NCI-H2107 treated with DMSO at 0.1 percent for 48 hours (cell line): Measurements from ENCODE around the gene C4orf46.
"Not testable (repeated sequence)": the region's sequence is repeated elsewhere in the genome, so short reads cannot be mapped to it uniquely, and the experiment has no call there.

Experiments
- DNase-seq: peaks from one replicate; lab custom pipeline; 2025; ENCODE audit not compliant: unreplicated experiment; lab: John Stamatoyannopoulos, UW

C4orf46 gene

DNA sequence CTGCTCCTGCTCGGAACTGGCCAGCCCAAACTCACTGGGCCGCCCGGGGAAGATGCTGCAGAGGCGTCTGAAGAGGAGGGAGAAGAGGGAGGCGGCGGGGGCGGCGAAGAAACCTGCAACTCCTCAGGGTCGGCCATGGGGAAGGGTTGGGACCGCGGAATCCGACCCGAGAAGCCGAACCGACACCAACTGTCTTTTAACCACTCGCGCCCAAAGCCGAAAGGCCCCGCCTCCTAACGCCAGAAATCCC lies at the start of gene C4orf46:
TSS of gene C4orf46 (minus strand) at position 223 of the 250 bp plus-strand sequence. CDS start at position 137, 86 bp downstream.
- no peak for DNase-seq

DNA sequence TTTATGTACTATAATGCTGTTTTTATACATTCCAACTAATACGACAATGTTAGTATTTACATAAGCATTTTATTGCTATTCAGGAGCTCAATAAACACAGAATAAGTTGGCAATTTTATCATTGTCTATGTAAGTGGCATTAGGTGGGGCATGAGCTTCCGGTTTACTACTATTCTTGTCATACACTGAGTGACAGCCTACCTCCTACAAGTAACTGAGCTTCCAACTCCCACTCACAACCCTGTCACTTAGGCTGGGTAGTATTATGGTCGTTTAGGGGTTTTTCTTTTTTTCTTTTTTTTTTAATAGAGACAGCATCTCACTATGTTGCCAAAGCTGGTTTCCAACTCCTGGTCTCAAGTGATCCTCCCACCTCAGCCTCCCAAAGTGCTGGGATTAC lies 44.1 kb upstream of the C4orf46 start:
- no peak for DNase-seq

DNA sequence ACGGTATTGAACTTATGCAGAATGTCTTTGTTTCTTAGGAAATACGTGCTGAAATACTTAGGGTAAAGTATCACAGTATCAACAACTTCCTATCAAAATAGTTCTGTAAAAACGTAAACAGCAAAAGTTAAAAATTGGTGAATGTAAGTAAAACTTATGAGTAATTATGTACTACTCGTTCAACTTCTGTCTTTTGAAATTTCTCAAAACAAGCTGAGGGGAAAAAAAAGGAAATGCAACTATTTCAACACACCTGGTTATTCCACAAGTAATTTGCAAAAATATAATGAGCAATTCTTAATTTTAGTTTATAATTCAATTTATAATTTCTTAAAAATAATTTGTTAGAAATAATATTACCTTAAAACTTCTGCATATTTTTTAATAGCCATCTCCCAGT lies 43.2 kb upstream of the C4orf46 start:
- DNase-seq: no peak

GRCh38 chr4:158712622-158713021 lies 40.9 kb upstream of the C4orf46 start:
- DNase-seq: not testable (repeated sequence)

- DNase-seq: no peak
Observed at GRCh38 chr4:158710814-158711213, 39.1 kb upstream of the C4orf46 start.

- no peak for DNase-seq
Observed at GRCh38 chr4:158704274-158704673, 32.6 kb upstream of the C4orf46 start.

- DNase-seq: no peak
Observed at GRCh38 chr4:158688813-158689212, 17.1 kb upstream of the C4orf46 start.

- no peak for DNase-seq
Observed at GRCh38 chr4:158682066-158682465, 10.4 kb upstream of the C4orf46 start.

GRCh38 chr4:158681629-158682028 lies 9.9 kb upstream of the C4orf46 start:
- DNase-seq: no peak

GRCh38 chr4:158678767-158679166 lies 7.1 kb upstream of the C4orf46 start:
- DNase-seq: no peak

DNA sequence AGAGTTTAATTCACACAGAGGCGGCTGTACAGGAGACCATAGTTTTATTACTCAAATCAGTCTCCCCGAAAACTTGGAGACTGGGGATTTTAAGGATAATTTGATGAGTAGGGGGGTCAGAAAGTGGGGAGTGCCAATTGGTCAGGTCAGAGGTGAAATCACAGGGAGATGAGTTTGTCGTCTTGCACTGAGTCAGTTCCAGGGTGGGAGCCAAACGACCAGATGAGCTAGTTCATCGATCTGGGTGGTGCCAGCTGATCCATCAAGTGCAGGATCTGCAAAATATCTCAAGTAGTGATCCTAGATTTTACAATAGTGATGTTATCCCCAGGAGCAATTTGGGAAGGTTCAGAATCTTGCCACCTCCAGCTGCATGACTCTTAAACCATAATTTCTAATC lies 4.4 kb upstream of the C4orf46 start:
- no peak for DNase-seq

- no peak for DNase-seq
Observed at GRCh38 chr4:158673633-158674032, 1.9 kb upstream of the C4orf46 start.

GRCh38 chr4:158671915-158672806 lies 474 bp upstream of the C4orf46 start, which contains the start of gene ETFDH:
Gene ETFDH (plus strand): TSS chr4:158672296. CDS start chr4:158672457, 161 bp downstream.
- peak; percentile 92 for DNase-seq

DNA sequence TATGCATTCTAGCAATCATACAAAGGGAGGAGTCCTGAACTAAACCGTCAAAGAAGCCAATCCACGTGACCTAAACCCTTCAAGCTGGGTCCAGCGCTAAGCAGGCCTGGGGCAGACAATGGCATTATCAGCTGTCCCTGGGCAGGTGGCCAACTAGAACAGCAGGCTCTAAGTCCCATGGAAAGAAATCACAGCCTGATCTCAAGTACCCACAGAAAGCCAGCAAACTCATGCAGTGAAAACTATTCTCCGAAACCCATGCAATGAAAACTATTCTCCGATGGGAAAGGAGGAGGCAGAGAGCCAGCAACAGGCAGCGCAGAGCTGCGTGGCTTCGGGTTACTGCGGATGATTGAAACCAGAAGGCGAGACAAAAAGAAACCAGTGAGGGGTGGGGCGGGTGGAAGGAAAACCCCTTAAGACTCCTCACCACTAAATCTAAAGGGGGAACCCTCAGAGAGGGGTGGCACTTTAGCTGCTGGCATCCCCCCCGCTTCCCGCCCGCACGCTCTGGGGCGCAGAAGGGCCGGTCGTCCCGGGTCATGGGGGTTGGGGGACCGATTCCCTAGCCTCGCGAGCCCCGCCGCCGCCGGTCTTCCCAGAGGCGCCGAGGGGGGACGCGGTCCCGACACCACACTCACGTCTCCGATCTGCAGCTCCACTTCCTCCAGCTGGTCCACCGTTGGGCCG lies 567 bp downstream of the C4orf46 start:
- DNase-seq: peak; percentile 42

- DNase-seq: no peak
Observed at GRCh38 chr4:158669310-158669709, 2.4 kb downstream of the C4orf46 start.

- DNase-seq: no peak
Observed at GRCh38 chr4:158667651-158668198, 4.0 kb downstream of the C4orf46 start.

- no peak for DNase-seq
Observed at GRCh38 chr4:158666892-158667291, 4.8 kb downstream of the C4orf46 start.

- no peak for DNase-seq
Observed at GRCh38 chr4:158664806-158665205, 6.9 kb downstream of the C4orf46 start.

DNA sequence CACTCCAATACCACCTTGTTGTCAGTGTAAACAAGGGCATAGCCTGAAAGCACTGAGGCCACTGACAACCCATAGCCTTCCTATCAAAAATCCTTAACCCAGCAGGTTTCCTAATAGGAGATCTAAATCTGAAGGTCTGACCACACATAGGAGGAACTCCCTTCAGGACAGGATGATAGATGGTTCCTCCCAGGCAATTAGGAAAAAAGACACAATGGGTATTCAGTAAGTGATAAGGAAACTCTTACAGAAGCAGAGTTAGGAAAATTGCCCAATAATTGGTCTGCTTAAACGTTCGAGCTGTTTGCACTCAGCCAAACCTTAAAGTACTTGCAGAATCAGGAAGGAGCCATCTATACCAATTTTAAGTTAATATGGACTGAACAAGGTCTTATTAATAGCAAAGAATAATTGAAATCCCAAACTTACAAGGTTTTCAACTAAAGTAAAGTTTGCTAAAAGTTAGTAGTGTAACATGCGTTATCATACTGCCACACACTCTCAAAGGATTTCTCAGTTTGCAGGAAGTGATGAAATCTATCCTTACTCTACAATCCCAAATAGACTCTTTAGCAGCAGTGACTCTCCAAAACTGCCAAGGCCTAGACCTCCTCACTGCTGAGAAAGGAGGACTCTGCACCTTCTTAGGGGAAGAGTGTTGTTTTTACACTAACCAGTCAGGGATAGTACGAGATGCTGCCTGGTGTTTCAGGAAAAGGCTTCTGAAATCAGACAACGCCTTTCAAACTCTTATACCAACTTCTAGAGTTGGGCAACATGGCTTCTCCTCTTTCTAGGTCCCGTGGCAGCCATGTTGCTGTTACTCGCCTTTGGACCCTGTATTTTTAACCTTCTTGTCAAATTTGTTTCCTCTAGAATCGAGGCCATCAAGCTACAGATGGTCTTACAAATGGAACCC lies 7.7 kb downstream of the C4orf46 start:
- DNase-seq: not testable (repeated sequence)

- not testable (repeated sequence) for DNase-seq
Observed at GRCh38 chr4:158663255-158663654, 8.4 kb downstream of the C4orf46 start.

GRCh38 chr4:158657291-158657690 lies 14.4 kb downstream of the C4orf46 start:
- no peak for DNase-seq
